ENCODE measurements around the gene TRIM29.

The TRIM29 gene

GRCh38 chr11:120108154-120108784, 29.6 kb downstream of the TRIM29 start:
- peak; percentile 69 to 96 (median 88) for DNase-seq
- intact Hi-C loops (cut with DNase I): loop anchor here (2.0 to 5.0 kb wide), 3 partner anchors 96 to 439 kb away; partner anchors contain the start of gene NECTIN1

- intact Hi-C loops (cut with DNase I): loop anchor here (2.0 to 5.0 kb wide), 3 partner anchors 95 to 439 kb away; partner anchors contain the start of gene NECTIN1
These were observed 30.2 kb downstream of the TRIM29 start for GRCh38 chr11:120107692-120108091.

GRCh38 chr11:120106354-120107150, 31.4 kb downstream of the TRIM29 start:
- DNase-seq: no peak
- intact Hi-C loops (cut with DNase I): loop anchor here (5.0 kb wide), 2 partner anchors 94 to 379 kb away; partner anchors contain the start of gene NECTIN1

More at GRCh38 chr11:120107692-120108091, 30.2 kb downstream of the TRIM29 start:
- no peak for DNase-seq

- intact Hi-C loops (cut with DNase I): loop anchor here (5.0 kb wide), 2 partner anchors 93 to 378 kb away; partner anchors contain the start of gene NECTIN1
- DNase-seq: no peak
These were observed 32.3 kb downstream of the TRIM29 start for GRCh38 chr11:120105576-120105975.

GRCh38 chr11:120104041-120104565, 33.8 kb downstream of the TRIM29 start:
- no peak for DNase-seq
- intact Hi-C loops (cut with DNase I): loop anchor here (5.0 kb wide), 1 partner anchor 622 kb away; no protein-coding TSS in a partner anchor

GRCh38 chr11:120102864-120103122, 35.1 kb downstream of the TRIM29 start:
- DNase-seq: no peak
- intact Hi-C loops (cut with DNase I): loop anchor here (5.0 kb wide), 1 partner anchor 620 kb away; no protein-coding TSS in a partner anchor

GRCh38 chr11:120102050-120102863, 35.7 kb downstream of the TRIM29 start:
- intact Hi-C loops (cut with DNase I): loop anchor here (5.0 kb wide), 1 partner anchor 620 kb away; no protein-coding TSS in a partner anchor
- DNase-seq: no peak

- intact Hi-C loops (cut with DNase I): no loop called here
- DNase-seq: no peak
These were observed 39.4 kb downstream of the TRIM29 start for GRCh38 chr11:120098503-120099020.

- no peak for DNase-seq
- intact Hi-C loops (cut with DNase I): no loop called here
These were observed 40.1 kb downstream of the TRIM29 start for GRCh38 chr11:120097721-120098385.

- intact Hi-C loops (cut with DNase I): no loop called here
- DNase-seq: peak in 39 of 42 donors; percentile 25 to 90 (median 65)
These were observed 41.3 kb downstream of the TRIM29 start for GRCh38 chr11:120096369-120097191.

GRCh38 chr11:120095516-120095915, 42.4 kb downstream of the TRIM29 start:
- DNase-seq: peak in 1 of 42 donors; percentile 53
- intact Hi-C loops (cut with DNase I): no loop called here

GRCh38 chr11:120091701-120092100, 46.2 kb downstream of the TRIM29 start:
- DNase-seq: no peak
- intact Hi-C loops (cut with DNase I): no loop called here

GRCh38 chr11:120091121-120091520, 46.8 kb downstream of the TRIM29 start:
- DNase-seq: no peak
- intact Hi-C loops (cut with DNase I): no loop called here

GRCh38 chr11:120090411-120090810, 47.5 kb downstream of the TRIM29 start:
- no peak for DNase-seq
- intact Hi-C loops (cut with DNase I): no loop called here

- DNase-seq: peak; percentile 25 to 88 (median 71)
- intact Hi-C loops (cut with DNase I): no loop called here
These were observed 48.6 kb downstream of the TRIM29 start for GRCh38 chr11:120089036-120090001.

- intact Hi-C loops (cut with DNase I): no loop called here
- DNase-seq: no peak
These were observed 49.9 kb downstream of the TRIM29 start for GRCh38 chr11:120088056-120088455.
